AG04450 (cell line): Measurements from ENCODE around the gene PLPPR3. TPM values are rescaled to one million over a fixed set of nuclear protein-coding genes. Genes with fewer than 3 reads are reported as not detected.
"Not testable (repeated sequence)": the region's sequence is repeated elsewhere in the genome, so short reads cannot be mapped to it uniquely, and the experiment has no call there.

Experiments
- CTCF ChIA-PET: fragments of 300-600, 350-600 bp; formaldehyde crosslinking; extraction: SDS; loops from one replicate; lab custom pipeline; 2022; ENCODE audit warnings: antibody characterized with exemption, inconsistent platforms; lab: Charles Lee
- POLR2A ChIA-PET: fragments of 350-600 bp; formaldehyde crosslinking; extraction: SDS; loops from one replicate; lab custom pipeline; 2021; ENCODE audit warnings: antibody characterized with exemption, inconsistent platforms; lab: Yijun Ruan, JAX
- DNase-seq: peaks from one replicate; pipeline ENCODE4 v3.0.0-alpha.2; 2011; ENCODE audit warnings: low read depth, low spot score
- H3K27ac ChIP-seq: one replicate; pipeline ENCODE4 v1.5.1; 2012; ENCODE audit warnings: low read depth, low read length, control low read depth
- H3K27me3 ChIP-seq: one replicate; pipeline ENCODE4 v1.6.0; 2012; ENCODE audit warnings: low read length; ENCODE audit not compliant: control insufficient read depth, insufficient read depth
- H3K4me3 ChIP-seq: 2 replicates; pipeline ENCODE4 v1.5.1; 2011; ENCODE audit warnings: mild to moderate bottlenecking, low read depth, low read length, control low read depth
- H3K9me3 ChIP-seq: 2 replicates; pipeline ENCODE4 v1.5.1; 2012; ENCODE audit warnings: low read length; ENCODE audit not compliant: control insufficient read depth, insufficient read depth
- CTCF ChIP-seq: IDR thresholded peaks from 2 replicates; pipeline ENCODE4 v1.5.1; 2011; ENCODE audit warnings: low read depth, low read length, control low read depth, inconsistent platforms
- polyA plus RNA-seq: library from polyadenylated mRNA; depleted of rRNA; stranded (reverse); fragments of >200 nt; gene quantifications from 2 replicates; pipeline ENCODE4 v1.2.3, GENCODE V29; 2011

Gene PLPPR3
- polyA plus RNA-seq, 1 experiment: 1.3 TPM

DNA sequence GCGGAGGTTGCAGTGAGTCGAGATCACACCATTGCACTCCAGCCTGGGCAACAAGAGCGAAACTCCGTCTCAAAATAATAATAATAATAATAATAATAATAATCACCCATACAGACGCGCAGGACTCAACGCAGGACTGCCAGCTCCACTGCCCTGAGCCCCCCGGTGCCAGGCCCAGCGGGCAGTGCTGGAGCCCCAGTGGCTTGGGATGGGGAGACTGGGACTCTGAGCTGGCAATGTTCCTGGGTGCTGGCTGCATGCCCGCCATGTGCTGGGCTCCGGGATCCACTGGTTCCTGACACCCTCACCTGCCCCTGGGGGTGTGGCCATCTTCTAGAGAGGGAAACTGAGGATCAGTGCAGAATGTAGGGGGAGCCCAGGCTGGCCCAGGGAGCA, 5.6 kb upstream of the PLPPR3 start:
- Histone ChIP-seq H3K27ac (no peak overlapping the region), H3K9me3 (peaks cover 5% of the 10 kb centered on the region; the same call in 1 of the 2 replicates), H3K27me3 (no peaks in the 10 kb centered on the region), H3K4me3 (no peak overlapping the region)
- CTCF ChIA-PET: no interaction called here
- POLR2A ChIA-PET: interaction anchor here (0.7 kb wide), 1 partner anchor 18 kb away, joined by 3 read pairs; no protein-coding TSS in a partner anchor
- TF ChIP-seq CTCF: no peak
- no peak for DNase-seq

GRCh38 chr19:825897-826644, 4.3 kb upstream of the PLPPR3 start:
- no peak for DNase-seq
- Histone ChIP-seq H3K27ac (no peak overlapping the region), H3K9me3 (peaks cover 5% of the 10 kb centered on the region; the same call in 1 of the 2 replicates), H3K27me3 (no peaks in the 10 kb centered on the region), H3K4me3 (no peak overlapping the region)
- POLR2A ChIA-PET: no interaction called here
- CTCF ChIA-PET: no interaction called here
- TF ChIP-seq CTCF: no peak

DNA sequence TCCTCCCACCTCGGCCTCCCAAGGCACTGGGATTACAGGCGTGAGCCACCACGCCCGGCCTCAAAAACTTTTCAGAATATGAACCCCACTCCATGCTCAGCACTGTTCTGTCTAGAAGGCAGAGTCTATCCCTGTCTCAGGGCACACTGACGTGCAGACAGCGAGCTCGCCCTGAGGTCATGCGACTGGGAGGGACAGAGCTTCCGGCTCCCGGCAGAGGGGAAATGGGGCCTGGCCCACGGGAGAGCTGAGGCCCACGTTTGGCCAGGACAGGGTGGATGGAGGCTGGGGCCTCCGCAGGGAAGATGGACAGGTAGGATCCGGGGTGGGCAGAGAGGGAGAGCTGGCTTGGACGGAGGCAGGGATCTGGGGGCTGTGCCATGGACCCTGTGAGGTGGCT, 3.1 kb upstream of the PLPPR3 start:
- H3K9me3 ChIP-seq: peaks cover 5% of the 10 kb centered on the region; the same call in 1 of the 2 replicates
- no peak for TF ChIP-seq CTCF
- no peak overlapping the region for H3K4me3 ChIP-seq
- ChIA-PET CTCF (interaction anchor here (0.6 kb wide), 1 partner anchor 23 kb away, joined by 7 read pairs; no protein-coding TSS in a partner anchor), POLR2A (no interaction called here)
- DNase-seq: no peak
- no peak overlapping the region for H3K27ac ChIP-seq
- H3K27me3 ChIP-seq: no peaks in the 10 kb centered on the region

DNA sequence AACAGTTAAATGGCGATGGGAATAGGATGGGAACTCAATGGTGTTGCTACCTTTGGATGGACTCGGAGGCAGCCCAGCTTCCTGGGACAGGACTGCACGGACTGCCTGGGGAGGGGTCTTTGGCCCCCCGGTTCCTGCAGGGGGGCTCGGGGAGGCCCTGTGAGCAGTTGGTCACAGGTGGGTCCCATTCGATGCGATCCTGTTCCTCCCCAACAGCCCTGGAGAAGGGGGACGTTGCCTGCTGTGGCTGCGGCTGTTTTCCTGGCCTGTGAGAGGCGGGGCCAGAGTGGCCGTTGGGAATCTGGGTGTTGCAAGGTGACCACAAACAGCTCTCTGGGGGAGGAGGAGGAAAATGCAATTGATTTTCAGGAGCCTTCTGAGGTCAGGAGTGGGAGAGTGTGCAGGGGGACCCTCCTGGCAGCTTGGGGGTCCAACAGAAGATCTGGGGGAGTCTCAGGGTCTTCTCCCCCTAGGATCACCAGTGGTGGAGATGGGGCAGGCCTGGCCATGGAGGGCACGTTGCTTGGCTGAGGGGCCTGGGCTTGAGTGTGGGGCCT, 1.9 kb upstream of the PLPPR3 start:
- no peak overlapping the region for H3K4me3 ChIP-seq
- H3K27me3 ChIP-seq: no peaks in the 10 kb centered on the region
- H3K27ac ChIP-seq: no peak overlapping the region
- peaks cover 5% of the 10 kb centered on the region; the same call in 1 of the 2 replicates for H3K9me3 ChIP-seq
- DNase-seq: no peak
- CTCF ChIA-PET: no interaction called here
- no peak for TF ChIP-seq CTCF
- POLR2A ChIA-PET: no interaction called here

- DNase-seq: no peak
- Histone ChIP-seq H3K4me3 (peak overlapping the region; percentile 48), H3K27me3 (no peaks in the 10 kb centered on the region), H3K9me3 (peaks cover 5% of the 10 kb centered on the region; the same call in 1 of the 2 replicates), H3K27ac (no peak overlapping the region)
- CTCF ChIA-PET: no interaction called here
- POLR2A ChIA-PET: no interaction called here
- TF ChIP-seq CTCF: no peak
These were observed 427 bp downstream of the PLPPR3 start for GRCh38 chr19:821231-821824.

DNA sequence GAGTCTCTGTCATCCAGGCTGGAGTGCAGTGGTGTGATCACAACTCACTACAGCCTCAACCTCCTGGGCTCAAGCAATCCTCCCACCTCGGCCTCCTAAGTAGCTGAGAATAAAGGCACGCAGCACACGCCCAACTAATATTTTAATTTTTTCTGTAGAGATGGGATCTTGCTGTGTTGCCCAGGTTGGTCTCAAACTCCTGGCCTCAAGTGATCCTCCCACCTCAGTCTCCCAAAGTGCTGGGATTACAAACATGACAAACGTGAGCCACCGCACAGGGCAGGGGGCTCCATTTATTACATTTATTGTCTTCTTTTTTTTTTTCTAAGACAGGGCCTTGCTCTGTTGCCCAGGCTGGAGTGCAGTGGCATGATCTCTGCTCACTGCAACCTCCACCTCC, 1.5 kb downstream of the PLPPR3 start:
- peaks cover 10% of the 10 kb centered on the region; the same call in 1 of the 2 replicates for H3K9me3 ChIP-seq
- H3K27ac ChIP-seq, H3K27me3 ChIP-seq, POLR2A ChIA-PET, DNase-seq, H3K4me3 ChIP-seq: not testable (repeated sequence)
- CTCF ChIA-PET: interaction anchor here (0.6 to 0.8 kb wide), 2 partner anchors 10 to 50 kb away, joined by 3 to 12 read pairs; no protein-coding TSS in a partner anchor
